ENCODE results near the gene ASGR2.

DNA sequence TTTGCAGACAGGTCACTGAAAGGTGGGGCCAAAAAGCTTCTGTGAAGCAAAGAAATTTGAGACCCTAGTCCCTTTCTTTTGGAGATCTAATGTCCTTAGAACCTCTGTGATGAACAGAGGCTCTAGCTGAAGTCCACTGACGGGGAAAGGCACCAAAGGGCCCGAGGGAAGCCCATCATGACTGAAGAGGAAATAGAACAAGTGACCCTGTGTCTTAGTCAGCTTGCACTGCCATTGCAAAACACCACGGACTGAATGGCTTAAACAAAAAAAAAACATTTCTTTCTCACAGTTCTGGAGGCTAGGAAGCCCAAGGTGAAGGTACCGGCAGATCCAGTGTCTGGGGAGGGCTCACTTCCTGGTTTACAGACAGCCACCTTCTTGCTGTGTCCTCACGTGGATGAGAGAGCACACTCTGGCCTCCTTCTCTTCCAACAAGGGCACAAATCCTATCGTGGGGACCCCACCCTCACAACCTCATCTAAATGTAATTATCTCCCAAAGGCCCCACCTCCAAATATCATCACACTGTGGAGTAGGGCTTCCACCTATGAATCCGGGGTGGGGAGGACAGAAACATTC lies 24.3 kb upstream of the ASGR2 start:
- TF ChIP-seq CTCF (IDR thresholded peaks at IDR 0.05; ENCODE audit: low read length) (no peak), EZH2 (optimal IDR thresholded peaks at IDR 0.05; ENCODE audit: low read depth, low read length) (no peak), EZH2phosphoT487 (IDR thresholded peaks at IDR 0.05; ENCODE audit: low read length) (no peak)

Data from MM.1S (cell line).